ENCODE results near the gene GPR15LG.

Gene GPR15LG

DNA sequence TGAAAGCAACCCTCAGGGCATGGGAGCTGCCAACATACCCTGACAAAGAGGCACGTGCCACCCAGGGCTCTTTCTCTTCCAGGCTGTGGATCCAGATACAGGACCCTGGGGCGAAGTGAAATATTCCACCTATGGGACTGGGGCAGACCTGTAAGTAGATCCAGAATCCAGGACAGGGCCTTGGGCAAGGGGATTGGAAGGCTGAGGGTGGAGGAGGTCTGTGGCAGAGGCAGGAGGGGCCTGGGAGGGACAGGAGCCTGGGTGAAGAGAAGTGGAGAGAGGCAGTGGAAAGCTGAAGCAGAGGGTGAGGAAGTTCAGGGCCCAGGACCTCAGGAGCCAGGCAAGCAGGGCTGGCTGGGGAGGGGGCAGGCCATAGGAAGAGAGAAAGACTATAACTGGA lies 38.0 kb downstream of the GPR15LG start:
- H3K36me3 ChIP-seq (ENCODE audit: insufficient read depth, low read length): no peaks in the 10 kb centered on the region
- H3K79me2 ChIP-seq (ENCODE audit: insufficient read depth, low read length): no peaks in the 10 kb centered on the region
- no peaks in the 10 kb centered on the region for H3K9me2 ChIP-seq (ENCODE audit: low read depth, low read length)
- H3K4me2 ChIP-seq (ENCODE audit: low read length): no peak overlapping the region
- no peaks in the 10 kb centered on the region for H3K4me1 ChIP-seq (ENCODE audit: insufficient read depth, low read length, severe bottlenecking)
- no peaks in the 10 kb centered on the region for H3F3A ChIP-seq (ENCODE audit: insufficient read depth, low read length)
- no peak overlapping the region for H3K27ac ChIP-seq (ENCODE audit: low read depth, low read length, poor library complexity, severe bottlenecking)
- no peaks in the 10 kb centered on the region for H3K9me3 ChIP-seq (ENCODE audit: low read length)
- no peak overlapping the region for H3K4me3 ChIP-seq (ENCODE audit: low read depth, low read length, poor library complexity, severe bottlenecking)
- H2AFZ ChIP-seq (ENCODE audit: low read length): no peak overlapping the region
- no peaks in the 10 kb centered on the region for H4K20me1 ChIP-seq (ENCODE audit: insufficient read depth, low read length)
- TF ChIP-seq EZH2 (IDR thresholded peaks at IDR 0.05; ENCODE audit: borderline replicate concordance, low read length): no peak
- TF ChIP-seq, protein P1, sequence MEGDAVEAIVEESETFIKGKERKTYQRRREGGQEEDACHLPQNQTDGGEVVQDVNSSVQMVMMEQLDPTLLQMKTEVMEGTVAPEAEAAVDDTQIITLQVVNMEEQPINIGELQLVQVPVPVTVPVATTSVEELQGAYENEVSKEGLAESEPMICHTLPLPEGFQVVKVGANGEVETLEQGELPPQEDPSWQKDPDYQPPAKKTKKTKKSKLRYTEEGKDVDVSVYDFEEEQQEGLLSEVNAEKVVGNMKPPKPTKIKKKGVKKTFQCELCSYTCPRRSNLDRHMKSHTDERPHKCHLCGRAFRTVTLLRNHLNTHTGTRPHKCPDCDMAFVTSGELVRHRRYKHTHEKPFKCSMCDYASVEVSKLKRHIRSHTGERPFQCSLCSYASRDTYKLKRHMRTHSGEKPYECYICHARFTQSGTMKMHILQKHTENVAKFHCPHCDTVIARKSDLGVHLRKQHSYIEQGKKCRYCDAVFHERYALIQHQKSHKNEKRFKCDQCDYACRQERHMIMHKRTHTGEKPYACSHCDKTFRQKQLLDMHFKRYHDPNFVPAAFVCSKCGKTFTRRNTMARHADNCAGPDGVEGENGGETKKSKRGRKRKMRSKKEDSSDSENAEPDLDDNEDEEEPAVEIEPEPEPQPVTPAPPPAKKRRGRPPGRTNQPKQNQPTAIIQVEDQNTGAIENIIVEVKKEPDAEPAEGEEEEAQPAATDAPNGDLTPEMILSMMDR (IDR thresholded peaks at IDR 0.05; ENCODE audit: low read length): no peak
- H3K27me3 ChIP-seq (ENCODE audit: insufficient read depth, low read length): peaks cover 3% of the 10 kb centered on the region; the same call in 1 of the 2 replicates
- no peak overlapping the region for H3K9ac ChIP-seq (ENCODE audit: low read length)

GRCh38 chr10:84212014-84212413 lies 38.4 kb downstream of the GPR15LG start:
- TF ChIP-seq, protein P1 (IDR thresholded peaks at IDR 0.05; ENCODE audit: low read length): no peak
- TF ChIP-seq EZH2 (IDR thresholded peaks at IDR 0.05; ENCODE audit: borderline replicate concordance, low read length): no peak
- H3K27me3 ChIP-seq (ENCODE audit: insufficient read depth, low read length): peaks cover 3% of the 10 kb centered on the region; the same call in 1 of the 2 replicates

DNA sequence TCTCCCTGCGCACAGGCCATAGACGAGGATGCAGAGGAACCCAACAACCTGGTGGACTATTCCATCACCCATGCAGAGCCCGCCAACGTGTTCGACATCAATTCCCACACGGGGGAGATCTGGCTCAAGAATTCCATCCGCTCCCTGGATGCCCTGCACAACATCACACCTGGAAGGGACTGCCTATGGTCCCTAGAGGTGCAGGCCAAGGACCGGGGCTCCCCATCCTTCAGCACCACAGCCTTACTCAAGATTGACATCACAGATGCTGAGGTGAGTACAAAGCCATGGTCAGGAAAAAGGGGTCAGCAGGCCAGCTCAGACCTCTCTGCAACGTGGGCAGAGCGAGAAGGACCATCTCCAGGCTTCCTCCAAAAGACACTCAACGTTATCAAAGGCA lies 39.5 kb downstream of the GPR15LG start:
- Histone ChIP-seq H3K4me3 (ENCODE audit: low read depth, low read length, poor library complexity, severe bottlenecking) (no peak overlapping the region), H3K36me3 (ENCODE audit: insufficient read depth, low read length) (no peaks in the 10 kb centered on the region), H2AFZ (ENCODE audit: low read length) (no peak overlapping the region), H3K27me3 (ENCODE audit: insufficient read depth, low read length) (peaks cover 3% of the 10 kb centered on the region; the same call in 1 of the 2 replicates), H3K9ac (ENCODE audit: low read length) (no peak overlapping the region), H3K79me2 (ENCODE audit: insufficient read depth, low read length) (no peaks in the 10 kb centered on the region), H3K9me3 (ENCODE audit: low read length) (no peaks in the 10 kb centered on the region), H3K9me2 (ENCODE audit: low read depth, low read length) (no peaks in the 10 kb centered on the region), H3F3A (ENCODE audit: insufficient read depth, low read length) (no peaks in the 10 kb centered on the region), H3K4me2 (ENCODE audit: low read length) (no peak overlapping the region), H3K27ac (ENCODE audit: low read depth, low read length, poor library complexity, severe bottlenecking) (no peak overlapping the region), H3K4me1 (ENCODE audit: insufficient read depth, low read length, severe bottlenecking) (no peaks in the 10 kb centered on the region), H4K20me1 (ENCODE audit: insufficient read depth, low read length) (no peaks in the 10 kb centered on the region)
- TF ChIP-seq, protein P1 (IDR thresholded peaks at IDR 0.05; ENCODE audit: low read length): no peak
- no peak for TF ChIP-seq EZH2 (IDR thresholded peaks at IDR 0.05; ENCODE audit: borderline replicate concordance, low read length)

More at GRCh38 chr10:84212014-84212413, 38.4 kb downstream of the GPR15LG start:
- Histone ChIP-seq H3K9ac (ENCODE audit: low read length) (no peak overlapping the region), H2AFZ (ENCODE audit: low read length) (no peak overlapping the region), H3K9me2 (ENCODE audit: low read depth, low read length) (no peaks in the 10 kb centered on the region), H3K27ac (ENCODE audit: low read depth, low read length, poor library complexity, severe bottlenecking) (no peak overlapping the region), H3K4me3 (ENCODE audit: low read depth, low read length, poor library complexity, severe bottlenecking) (no peak overlapping the region), H3K79me2 (ENCODE audit: insufficient read depth, low read length) (no peaks in the 10 kb centered on the region), H3K4me2 (ENCODE audit: low read length) (no peak overlapping the region), H3F3A (ENCODE audit: insufficient read depth, low read length) (no peaks in the 10 kb centered on the region), H4K20me1 (ENCODE audit: insufficient read depth, low read length) (no peaks in the 10 kb centered on the region), H3K36me3 (ENCODE audit: insufficient read depth, low read length) (no peaks in the 10 kb centered on the region), H3K9me3 (ENCODE audit: low read length) (no peaks in the 10 kb centered on the region), H3K4me1 (ENCODE audit: insufficient read depth, low read length, severe bottlenecking) (no peaks in the 10 kb centered on the region)
